T-cell (primary cell): ENCODE measurements around the gene FBXO42. TPM values are rescaled to one million over a fixed set of nuclear protein-coding genes. Genes with fewer than 3 reads are reported as not detected.

Experiments used
- ATAC-seq, 4 experiments: fragments of 200-7000 bp in 3 of 4; fragments of 150-1000 bp in 1 of 4; cut with Tn5 transposase; replicated peaks in 1 of 4; 1 replicate in 3 of 4; 2 replicates in 1 of 4; pipeline ENCODE4 v1.10.0; 2021; ENCODE audit warnings: moderate library complexity in 3 of 4, mild to moderate bottlenecking in 2 of 4, moderate number of reproducible peaks in 1 of 4
- CTCF ChIA-PET, 2 donors: fragments of 300-600 bp; sonication (Branson Sonifier 250); formaldehyde crosslinking; loops; one replicate each; lab custom pipeline; 2022; ENCODE audit warnings: antibody characterized with exemption in 2 of 2; lab: Charles Lee
- POLR2A ChIA-PET, 2 donors: fragments of 300-600 bp; sonication (Branson Sonifier 250); formaldehyde crosslinking; loops; one replicate each; lab custom pipeline; 2022; ENCODE audit warnings: antibody characterized with exemption in 2 of 2; lab: Charles Lee
- DNase-seq, 35 experiments: peaks; one replicate each; pipeline versions ENCODE4 v3.0.0 to v3.0.0-alpha.2; 2013 to 2023
- H3K27ac ChIP-seq: one replicate; pipeline ENCODE4 v1.5.1; 2013; ENCODE audit warnings: low read length
- H3K27me3 ChIP-seq, 2 experiments: replicated peaks in 1 of 2; 1 replicate in 1 of 2; 2 replicates in 1 of 2; pipeline versions ENCODE4 v1.6.1 to v1.7.0; 2013; ENCODE audit warnings: low read length in 1 of 2, mixed read lengths in 1 of 2; ENCODE audit not compliant: control insufficient read depth in 2 of 2, insufficient read depth in 2 of 2; ENCODE audit errors: extremely low read depth in 1 of 2
- H3K36me3 ChIP-seq, 2 donors: 1 replicate in 1 of 2; 2 replicates in 1 of 2; pipeline versions ENCODE4 v1.6.1 to v1.7.0; 2013; ENCODE audit warnings: low read length in 1 of 2; ENCODE audit not compliant: control insufficient read depth in 2 of 2, insufficient read depth in 1 of 2; ENCODE audit errors: extremely low read depth in 1 of 2
- H3K4me1 ChIP-seq, 2 experiments: 1 replicate in 1 of 2; 2 replicates in 1 of 2; pipeline versions ENCODE4 v1.6.1 to v1.7.0; 2013; ENCODE audit warnings: low read length in 2 of 2, mixed read lengths in 1 of 2; ENCODE audit not compliant: insufficient read depth in 2 of 2, control insufficient read depth in 1 of 2; ENCODE audit errors: extremely low read depth in 1 of 2
- H3K4me3 ChIP-seq, 2 donors: 1 replicate in 1 of 2; 2 replicates in 1 of 2; pipeline versions ENCODE4 v1.5.1 to v1.7.0; 2013; ENCODE audit warnings: mild to moderate bottlenecking in 2 of 2, low read length in 1 of 2, moderate library complexity in 1 of 2; ENCODE audit not compliant: control insufficient read depth in 1 of 2; ENCODE audit errors: extremely low read depth in 1 of 2
- H3K9me3 ChIP-seq: 2 replicates; pipeline ENCODE4 v1.7.0; 2013
- H3K27ac Mint-ChIP-seq, 2 donors: one replicate each; pipeline ENCODE4 v1.8.0; 2020 to 2021; ENCODE audit warnings: mild to moderate bottlenecking in 2 of 2, mixed read lengths in 2 of 2
- H3K27me3 Mint-ChIP-seq, 2 donors: one replicate each; pipeline ENCODE4 v1.8.0; 2021 to 2022; ENCODE audit warnings: mixed read lengths in 2 of 2
- H3K36me3 Mint-ChIP-seq: one replicate; pipeline ENCODE4 v1.8.0; 2021; ENCODE audit warnings: mixed read lengths
- H3K4me1 Mint-ChIP-seq, 3 donors: one replicate each; pipeline ENCODE4 v1.8.0; 2020 to 2022; ENCODE audit warnings: mixed read lengths in 3 of 3, mild to moderate bottlenecking in 1 of 3
- H3K4me3 Mint-ChIP-seq, 3 donors: one replicate each; pipeline ENCODE4 v1.8.0; 2020 to 2022; ENCODE audit warnings: mild to moderate bottlenecking in 3 of 3, mixed read lengths in 3 of 3, moderate library complexity in 3 of 3
- H3K9me3 Mint-ChIP-seq, 3 donors: one replicate each; pipeline ENCODE4 v1.8.0; 2020 to 2022; ENCODE audit warnings: mixed read lengths in 3 of 3
- WGBS: methylation state at CpG from one replicate; pipeline ENCODE4 v1.1.5; 2013; ENCODE audit warnings: missing lambda C conversion rate; ENCODE audit not compliant: insufficient coverage; 5-methylcytosine and 5-hydroxymethylcytosine counted together
- total RNA-seq, 35 experiments: library from RNA in 6 of 35; stranded (reverse) in 6 of 35; fragments of 120-200 nt in 1 of 35; gene quantifications; one replicate each; pipeline versions ENCODE4 v1.2.1 to v1.2.4 and lab custom pipeline; 2013 to 2026

Gene FBXO42
- total RNA-seq, 5 donors from 2014 or later (not counting 1 experiment from before 2014, with no cell fraction given), result 20.6 to 23.4 (median 22.5) TPM

- Mint-ChIP-seq H3K4me1 (peaks cover 29 to 37% (median 33%) of the 10 kb centered on the region in 3 donors), H3K4me3 (no peak overlapping the region), H3K27ac (peak overlapping the region in 1 of 2 donors; percentile 13), H3K9me3 (no peaks in the 10 kb centered on the region), H3K27me3 (no peaks in the 10 kb centered on the region), H3K36me3 (peaks cover 5% of the 10 kb centered on the region)
- CTCF ChIA-PET, result no interaction called here
- Histone ChIP-seq H3K4me1 (no peaks in the 10 kb centered on the region), H3K9me3 (no peaks in the 10 kb centered on the region), H3K4me3 (no peak overlapping the region), H3K27ac (no peak overlapping the region), H3K27me3 (no peaks in the 10 kb centered on the region), H3K36me3 (peaks cover 0 to 1% of the 10 kb centered on the region in 2 donors)
- POLR2A ChIA-PET, result no interaction called here
- ATAC-seq, result no peak
- DNase-seq, result no peak
Observed at GRCh38 chr1:16267690-16268180, 84.5 kb downstream of the FBXO42 start.

- Mint-ChIP-seq H3K4me1 (peaks cover 29 to 36% (median 31%) of the 10 kb centered on the region in 3 donors), H3K4me3 (no peak overlapping the region), H3K27me3 (no peaks in the 10 kb centered on the region), H3K36me3 (peaks cover 5% of the 10 kb centered on the region), H3K27ac (peak overlapping the region; percentile 14 to 59), H3K9me3 (no peaks in the 10 kb centered on the region)
- no peak for DNase-seq
- Histone ChIP-seq H3K27ac (no peak overlapping the region), H3K4me3 (no peak overlapping the region), H3K27me3 (no peaks in the 10 kb centered on the region), H3K9me3 (no peaks in the 10 kb centered on the region), H3K4me1 (no peaks in the 10 kb centered on the region), H3K36me3 (no peaks in the 10 kb centered on the region)
- 83% methylated on average over 1 of the region's 4 CpGs for WGBS
- no peak for ATAC-seq
- ChIA-PET POLR2A (no interaction called here), CTCF (no interaction called here)
Observed at GRCh38 chr1:16266411-16267118, 85.7 kb downstream of the FBXO42 start.

GRCh38 chr1:16262067-16262466, 90.2 kb downstream of the FBXO42 start:
- POLR2A ChIA-PET, result no interaction called here
- WGBS, result no CpG with 5 or more reads among the region's 1 CpG
- Histone ChIP-seq H3K4me3 (no peak overlapping the region), H3K4me1 (no peaks in the 10 kb centered on the region), H3K27me3 (no peaks in the 10 kb centered on the region), H3K9me3 (no peaks in the 10 kb centered on the region), H3K27ac (no peak overlapping the region), H3K36me3 (peaks cover 0 to 3% of the 10 kb centered on the region in 2 donors)
- ATAC-seq (no peak), DNase-seq (no peak)
- Mint-ChIP-seq H3K4me3 (no peak overlapping the region), H3K27ac (no peak overlapping the region), H3K4me1 (peaks cover 7 to 12% (median 11%) of the 10 kb centered on the region in 3 donors), H3K27me3 (no peaks in the 10 kb centered on the region), H3K36me3 (no peaks in the 10 kb centered on the region), H3K9me3 (no peaks in the 10 kb centered on the region)
- CTCF ChIA-PET, result interaction anchor here (0.5 to 0.7 kb wide), 2 partner anchors 14 to 456 kb away, joined by 5 read pairs; no protein-coding TSS in a partner anchor

- Histone ChIP-seq H3K27ac (no peak overlapping the region), H3K4me1 (no peaks in the 10 kb centered on the region), H3K36me3 (peaks cover 0 to 14% of the 10 kb centered on the region in 2 donors), H3K4me3 (no peak overlapping the region), H3K27me3 (no peaks in the 10 kb centered on the region), H3K9me3 (no peaks in the 10 kb centered on the region)
- ATAC-seq (no peak), DNase-seq (no peak)
- Mint-ChIP-seq H3K27me3 (no peaks in the 10 kb centered on the region), H3K36me3 (peaks cover 7% of the 10 kb centered on the region), H3K27ac (no peak overlapping the region), H3K9me3 (no peaks in the 10 kb centered on the region), H3K4me1 (peaks cover 0 to 4% (median 2%) of the 10 kb centered on the region in 3 donors), H3K4me3 (no peak overlapping the region)
- ChIA-PET CTCF (interaction anchor here in 1 of 2 donors (0.6 kb wide), 1 partner anchor 351 kb away, joined by 6 read pairs; no protein-coding TSS in a partner anchor), POLR2A (interaction anchor here in 1 of 2 donors (0.7 kb wide), 1 partner anchor 30 kb away, joined by 4 read pairs; no protein-coding TSS in a partner anchor)
- no CpG with 5 or more reads among the region's 1 CpG for WGBS
Observed at GRCh38 chr1:16260814-16261213, 91.5 kb downstream of the FBXO42 start.

- Mint-ChIP-seq H3K27ac (peak overlapping the region in 1 of 2 donors; percentile 50), H3K9me3 (no peaks in the 10 kb centered on the region), H3K36me3 (peaks cover 22% of the 10 kb centered on the region), H3K4me1 (peaks cover 0 to 4% (median 0%) of the 10 kb centered on the region in 3 donors), H3K27me3 (no peaks in the 10 kb centered on the region), H3K4me3 (no peak overlapping the region)
- H3K9me3 ChIP-seq, result no peaks in the 10 kb centered on the region
- H3K4me3 ChIP-seq, result no peak overlapping the region
- H3K36me3 ChIP-seq, result peaks cover 7 to 33% of the 10 kb centered on the region in 2 donors
- H3K27ac ChIP-seq, result no peak overlapping the region
- no peaks in the 10 kb centered on the region for H3K27me3 ChIP-seq
- ATAC-seq (no peak), DNase-seq (no peak)
- ChIA-PET CTCF (no interaction called here), POLR2A (interaction anchor here (0.6 to 0.7 kb wide), 2 partner anchors 16 to 184 kb away, joined by 3 read pairs; no protein-coding TSS in a partner anchor)
- H3K4me1 ChIP-seq, result no peaks in the 10 kb centered on the region
- WGBS, result 100% methylated on average over 2 of the region's 9 CpGs
Observed at GRCh38 chr1:16258591-16259135, 93.6 kb downstream of the FBXO42 start.

- ATAC-seq, result no peak
- Histone ChIP-seq H3K4me3 (no peak overlapping the region), H3K27ac (no peak overlapping the region), H3K36me3 (peaks cover 7 to 38% of the 10 kb centered on the region in 2 donors), H3K27me3 (no peaks in the 10 kb centered on the region), H3K9me3 (no peaks in the 10 kb centered on the region), H3K4me1 (no peaks in the 10 kb centered on the region)
- Mint-ChIP-seq H3K27me3 (no peaks in the 10 kb centered on the region), H3K4me1 (peaks cover 0 to 4% (median 0%) of the 10 kb centered on the region in 3 donors), H3K4me3 (no peak overlapping the region), H3K36me3 (peaks cover 22% of the 10 kb centered on the region), H3K27ac (no peak overlapping the region), H3K9me3 (no peaks in the 10 kb centered on the region)
- WGBS, result 100% methylated on average over 1 of the region's 3 CpGs
- DNase-seq, result no peak
- CTCF ChIA-PET, result no interaction called here
- POLR2A ChIA-PET, result interaction anchor here (0.6 to 0.7 kb wide), 2 partner anchors 16 to 184 kb away, joined by 3 read pairs; no protein-coding TSS in a partner anchor
Observed at GRCh38 chr1:16257968-16258367, 94.3 kb downstream of the FBXO42 start.
